A172 (cell line): Measurements from ENCODE around the gene SERINC3. TPM values are rescaled to one million over a fixed set of nuclear protein-coding genes. Genes with fewer than 3 reads are reported as not detected.
A peak's percentile ranks its signal among the peaks of the same experiment; 100 is the strongest.
"Not testable (repeated sequence)": the region's sequence is repeated elsewhere in the genome, so short reads cannot be mapped to it uniquely, and the experiment has no call there.

Source experiments
- DNase-seq: peaks from one replicate; pipeline ENCODE4 v3.0.0-alpha.2; 2015; ENCODE audit warnings: low spot score
- total RNA-seq: library from RNA; depleted of rRNA; stranded (reverse); fragments of >200 nt; shearing (Covaris generic); gene quantifications from 2 replicates; pipeline ENCODE4 v1.2.3, GENCODE V29; 2014; rRNA removed

The SERINC3 gene
- 88.0 and 103 TPM in 2 replicates for total RNA-seq

- peak; percentile 91 for DNase-seq
These were observed at the start of gene SERINC3 for GRCh38 chr20:44521484-44522481. Gene SERINC3 (minus strand): TSS chr20:44522070. CDS start chr20:44521951, 119 bp downstream.

DNA sequence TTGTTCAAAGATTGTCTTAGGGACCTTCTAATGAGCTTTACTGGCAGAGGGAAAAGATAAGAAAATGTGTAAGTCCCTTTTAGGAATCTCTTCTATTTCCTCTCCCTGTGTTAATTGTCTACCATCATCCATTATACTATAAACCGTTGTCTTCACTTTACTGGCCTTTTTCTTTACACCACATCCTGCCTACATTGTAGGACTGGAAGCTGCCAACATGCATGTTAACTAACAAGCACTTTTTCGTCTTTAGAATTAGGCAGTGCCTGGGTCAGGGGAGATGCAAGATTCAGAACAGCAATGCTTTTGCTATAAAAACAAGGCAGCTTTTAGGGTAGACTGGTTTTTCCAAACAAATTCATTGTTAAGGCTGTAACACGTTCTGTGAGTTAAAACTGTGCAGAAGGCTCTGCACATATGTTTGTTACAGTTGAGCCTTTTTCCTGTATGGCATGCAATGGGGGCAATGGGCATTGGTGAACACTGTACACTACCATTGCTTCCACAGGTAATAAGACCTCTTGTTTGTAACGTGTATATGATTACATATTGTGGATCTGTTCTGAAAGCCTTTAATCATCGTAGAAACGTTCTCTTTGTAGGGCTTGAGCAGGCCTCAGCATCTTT is 49.6 kb upstream of the SERINC3 start:
- no peak for DNase-seq

GRCh38 chr20:44570367-44570766 is 48.5 kb upstream of the SERINC3 start:
- no peak for DNase-seq

DNA sequence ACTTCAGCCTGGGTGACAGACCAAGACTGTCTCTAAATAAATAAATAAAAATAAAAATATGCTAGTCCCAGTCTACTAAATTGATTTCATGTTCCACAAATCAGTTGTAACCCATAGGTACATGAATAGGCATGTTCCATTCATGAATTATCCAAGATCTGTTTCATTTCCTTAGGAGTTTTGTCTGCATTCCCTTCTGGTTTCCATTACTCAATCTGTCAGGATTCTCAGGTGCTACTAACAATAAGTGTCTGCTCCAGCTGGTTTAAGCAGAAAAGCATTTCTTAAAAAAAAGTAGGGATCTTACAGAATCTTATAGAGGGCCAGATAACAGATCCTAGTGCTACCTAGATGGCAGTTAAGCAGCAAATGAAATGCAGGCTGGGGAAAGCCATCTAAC is 44.9 kb upstream of the SERINC3 start:
- no peak for DNase-seq

DNA sequence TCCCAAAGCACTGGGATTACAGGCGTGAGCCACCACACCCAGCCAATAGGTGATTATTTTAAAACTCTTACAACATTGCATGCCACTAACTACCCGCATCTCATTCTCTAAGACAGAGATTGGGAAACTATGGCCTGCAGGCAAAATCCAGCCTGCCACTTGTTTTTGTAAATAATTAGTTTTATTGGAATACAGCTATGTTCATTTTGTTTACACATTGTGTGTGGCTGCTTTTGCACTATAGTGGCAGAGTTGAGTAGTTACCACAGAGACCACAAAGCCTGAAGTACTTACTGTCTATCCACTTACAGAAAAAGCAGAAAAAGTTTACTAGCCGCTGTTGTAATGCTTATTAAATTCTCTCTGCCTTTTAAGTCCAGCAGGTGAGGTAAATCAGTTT is 44.1 kb upstream of the SERINC3 start:
- no peak for DNase-seq

GRCh38 chr20:44561876-44562275 is 40.0 kb upstream of the SERINC3 start:
- no peak for DNase-seq

DNA sequence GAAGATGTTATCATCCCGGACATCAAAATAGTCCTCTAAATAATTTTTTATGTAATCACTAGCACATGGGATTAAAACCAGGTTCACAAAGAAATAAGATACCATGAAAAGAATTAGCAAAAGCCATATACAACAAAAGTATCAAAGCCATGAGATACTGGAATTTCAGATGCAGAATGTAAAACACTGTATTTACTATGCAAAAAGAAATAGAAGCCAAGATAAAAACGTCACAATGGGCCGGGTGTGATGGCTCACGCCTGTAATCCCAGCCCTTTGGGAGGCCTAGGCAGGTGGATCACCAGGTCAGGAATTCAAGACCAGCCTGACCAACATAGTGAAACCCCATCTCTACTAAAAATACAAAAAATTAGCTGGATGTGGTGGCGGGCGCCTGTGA is 38.9 kb upstream of the SERINC3 start:
- DNase-seq: not testable (repeated sequence)

- DNase-seq: no peak
These were observed 38.4 kb upstream of the SERINC3 start for GRCh38 chr20:44560229-44560628.

- DNase-seq: no peak
These were observed 37.4 kb upstream of the SERINC3 start for GRCh38 chr20:44559302-44559701.

- DNase-seq: peak; percentile 83
These were observed 31.4 kb upstream of the SERINC3 start for GRCh38 chr20:44552950-44553908.

GRCh38 chr20:44552568-44552949 is 30.7 kb upstream of the SERINC3 start:
- DNase-seq: no peak

- DNase-seq: no peak
These were observed 30.2 kb upstream of the SERINC3 start for GRCh38 chr20:44552050-44552449.

DNA sequence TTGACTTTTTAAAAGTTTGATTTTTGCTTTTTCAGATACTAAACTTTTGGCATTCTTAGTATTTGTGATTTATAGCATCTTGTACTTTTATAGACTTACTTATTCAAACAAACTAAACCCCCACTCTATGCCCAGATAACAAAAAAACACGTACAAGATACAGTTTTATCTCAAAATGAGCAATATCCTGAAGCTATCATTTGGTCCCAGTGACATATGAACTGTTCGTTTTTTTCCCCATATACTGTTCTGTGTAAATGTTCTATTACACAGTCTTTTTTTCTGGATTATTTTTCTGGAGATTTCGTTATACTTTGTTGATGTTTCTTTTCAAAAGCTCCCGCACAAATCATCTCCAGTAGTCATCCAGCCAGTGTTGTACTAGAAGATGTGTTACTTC is 27.3 kb upstream of the SERINC3 start:
- DNase-seq: no peak

DNA sequence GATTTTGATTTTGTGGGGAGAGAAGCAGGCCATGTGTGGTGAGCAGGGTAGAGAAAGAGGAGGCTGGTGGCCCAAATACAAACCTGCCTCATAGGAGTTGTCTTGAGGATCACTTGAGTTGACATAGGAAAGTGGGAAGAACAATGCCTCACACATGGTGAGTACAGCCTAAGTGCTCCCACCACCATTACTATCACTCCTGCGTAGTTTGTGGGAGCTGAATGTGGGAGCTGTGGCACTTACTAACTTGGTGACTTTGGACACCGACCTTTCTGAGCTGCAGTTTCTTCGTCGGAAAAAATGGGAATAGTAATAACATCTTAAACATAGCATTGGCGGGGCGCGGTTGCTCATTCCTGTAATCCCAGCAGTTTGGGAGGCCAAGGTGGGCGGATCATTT is 25.5 kb upstream of the SERINC3 start:
- no peak for DNase-seq

- DNase-seq: no peak
These were observed 22.4 kb upstream of the SERINC3 start for GRCh38 chr20:44544263-44544662.

GRCh38 chr20:44543358-44543757 is 21.5 kb upstream of the SERINC3 start:
- DNase-seq: no peak

DNA sequence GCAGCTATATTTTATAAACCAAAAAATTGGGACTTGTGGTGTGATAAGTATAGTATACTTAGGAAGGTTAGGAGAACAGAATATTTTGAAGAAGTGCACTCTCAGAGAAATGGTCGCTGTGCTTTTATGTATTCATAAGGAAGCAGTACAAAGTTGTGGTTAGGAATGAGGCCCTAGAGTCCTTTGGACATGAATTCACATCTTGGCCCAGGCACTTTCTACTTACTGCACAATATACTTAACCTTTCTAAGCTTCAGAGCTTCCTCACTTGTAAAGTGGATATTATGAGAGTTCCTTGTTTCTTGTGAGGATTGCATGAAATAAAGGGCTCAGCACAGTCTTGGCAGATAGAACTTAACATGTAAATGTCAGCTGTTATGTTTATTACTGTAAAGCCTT is 21.0 kb upstream of the SERINC3 start:
- DNase-seq: no peak

GRCh38 chr20:44541992-44542391 is 20.1 kb upstream of the SERINC3 start:
- no peak for DNase-seq

GRCh38 chr20:44540834-44541233 is 19.0 kb upstream of the SERINC3 start:
- DNase-seq: peak; percentile 41

GRCh38 chr20:44537993-44538392 is 16.1 kb upstream of the SERINC3 start:
- no peak for DNase-seq

DNA sequence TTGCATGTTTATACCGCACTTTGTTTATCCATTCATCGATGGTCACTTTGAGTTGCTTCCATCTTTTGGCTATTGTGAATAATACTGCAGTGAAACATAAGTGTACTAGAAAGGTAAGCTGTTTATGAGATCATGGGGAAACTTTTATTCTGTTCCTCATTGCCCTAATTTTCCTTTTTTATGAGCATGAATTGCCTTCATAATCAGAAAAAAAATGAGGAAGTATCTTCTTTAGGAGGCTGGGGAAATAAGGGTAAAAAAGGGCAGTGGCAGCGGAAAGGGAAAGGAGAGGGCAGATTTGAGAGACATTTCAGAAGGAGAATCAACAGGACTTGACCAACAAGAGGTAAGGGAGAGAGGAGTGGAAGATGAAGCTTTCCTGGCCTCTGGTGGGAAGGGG is 14.3 kb upstream of the SERINC3 start:
- no peak for DNase-seq

DNA sequence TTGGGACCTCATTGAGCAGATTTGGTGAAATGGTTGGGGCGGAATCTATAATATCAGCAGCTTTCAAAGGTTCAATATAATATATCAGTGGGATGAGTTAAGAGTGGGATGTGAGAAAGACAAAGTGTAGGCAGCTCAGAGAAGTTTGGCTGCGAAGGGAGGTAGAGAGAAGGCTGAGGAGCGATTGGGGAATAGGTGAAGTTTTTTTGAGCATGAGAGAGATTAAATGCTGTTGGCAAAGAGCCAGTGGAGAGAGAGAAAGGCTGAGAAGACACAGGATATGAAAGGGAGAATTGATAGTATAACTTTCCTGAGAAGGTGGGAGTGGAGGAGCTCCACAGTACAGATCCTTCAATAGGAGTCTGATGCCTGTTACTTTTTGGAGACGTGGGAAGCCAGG is 12.1 kb upstream of the SERINC3 start:
- no peak for DNase-seq
